ENCODE data around the gene NXPH3. TPM values are rescaled to one million over a fixed set of nuclear protein-coding genes. Genes with fewer than 3 reads are reported as not detected.
"Not testable (repeated sequence)": the region's sequence is repeated elsewhere in the genome, so short reads cannot be mapped to it uniquely, and the experiment has no call there.

NXPH3 gene
- total RNA-seq, 1 experiment from 2014 or later: not detected

GRCh38 chr17:49564638-49565037 lies 11.0 kb upstream of the NXPH3 start:
- Histone ChIP-seq H2AFZ (ENCODE audit: low read length) (no peak overlapping the region), H3K27ac (ENCODE audit: low read length) (no peak overlapping the region), H3K27me3 (ENCODE audit: low read length) (no peaks in the 10 kb centered on the region), H3K9ac (ENCODE audit: low read length) (no peak overlapping the region), H3K36me3 (ENCODE audit: insufficient read depth, low read length) (no peaks in the 10 kb centered on the region), H4K20me1 (ENCODE audit: insufficient read depth, low read depth, low read length) (no peaks in the 10 kb centered on the region), H3K9me2 (replicated peaks; ENCODE audit: insufficient read depth, low read length) (no peaks in the 10 kb centered on the region), H3K9me3 (ENCODE audit: low read length) (no peaks in the 10 kb centered on the region), H3K4me2 (ENCODE audit: low read depth, low read length, poor library complexity, severe bottlenecking) (no peak overlapping the region), H3K4me3 (ENCODE audit: low read length) (no peak overlapping the region), H3K79me2 (ENCODE audit: low read length) (no peaks in the 10 kb centered on the region), H3K4me1 (ENCODE audit: low read length) (peaks cover 9% of the 10 kb centered on the region)
- no peak for DNase-seq

- no peak for DNase-seq
- no peak overlapping the region for H3K9ac ChIP-seq (ENCODE audit: low read length)
Measured at GRCh38 chr17:49565948-49566491, 9.7 kb upstream of the NXPH3 start.

GRCh38 chr17:49566668-49567071 lies 9.0 kb upstream of the NXPH3 start:
- Histone ChIP-seq H3K9me3 (ENCODE audit: low read length) (no peaks in the 10 kb centered on the region), H3K4me1 (ENCODE audit: low read length) (peaks cover 13% of the 10 kb centered on the region), H3K9ac (ENCODE audit: low read length) (no peak overlapping the region), H3K36me3 (ENCODE audit: insufficient read depth, low read length) (no peaks in the 10 kb centered on the region), H3K4me3 (ENCODE audit: low read length) (no peak overlapping the region), H3K27me3 (ENCODE audit: low read length) (no peaks in the 10 kb centered on the region), H4K20me1 (ENCODE audit: insufficient read depth, low read depth, low read length) (no peaks in the 10 kb centered on the region), H3K9me2 (replicated peaks; ENCODE audit: insufficient read depth, low read length) (no peaks in the 10 kb centered on the region), H3K4me2 (ENCODE audit: low read depth, low read length, poor library complexity, severe bottlenecking) (no peak overlapping the region), H2AFZ (ENCODE audit: low read length) (no peak overlapping the region), H3K27ac (ENCODE audit: low read length) (no peak overlapping the region), H3K79me2 (ENCODE audit: low read length) (no peaks in the 10 kb centered on the region)
- no peak for DNase-seq

More at GRCh38 chr17:49565948-49566491, 9.7 kb upstream of the NXPH3 start:
- H4K20me1 ChIP-seq (ENCODE audit: insufficient read depth, low read depth, low read length): no peaks in the 10 kb centered on the region
- no peaks in the 10 kb centered on the region for H3K9me2 ChIP-seq (replicated peaks; ENCODE audit: insufficient read depth, low read length)
- H3K36me3 ChIP-seq (ENCODE audit: insufficient read depth, low read length): no peaks in the 10 kb centered on the region
- no peaks in the 10 kb centered on the region for H3K27me3 ChIP-seq (ENCODE audit: low read length)
- H3K4me2 ChIP-seq (ENCODE audit: low read depth, low read length, poor library complexity, severe bottlenecking): no peak overlapping the region
- H3K79me2 ChIP-seq (ENCODE audit: low read length): no peaks in the 10 kb centered on the region
- H3K4me1 ChIP-seq (ENCODE audit: low read length): peaks cover 13% of the 10 kb centered on the region
- no peak overlapping the region for H3K27ac ChIP-seq (ENCODE audit: low read length)
- no peak overlapping the region for H3K4me3 ChIP-seq (ENCODE audit: low read length)
- no peak overlapping the region for H2AFZ ChIP-seq (ENCODE audit: low read length)
- no peaks in the 10 kb centered on the region for H3K9me3 ChIP-seq (ENCODE audit: low read length)

- Histone ChIP-seq H3K9ac (ENCODE audit: low read length) (no peak overlapping the region), H4K20me1 (ENCODE audit: insufficient read depth, low read depth, low read length) (no peaks in the 10 kb centered on the region), H3K9me3 (ENCODE audit: low read length) (no peaks in the 10 kb centered on the region), H2AFZ (ENCODE audit: low read length) (no peak overlapping the region), H3K9me2 (replicated peaks; ENCODE audit: insufficient read depth, low read length) (no peaks in the 10 kb centered on the region), H3K4me2 (ENCODE audit: low read depth, low read length, poor library complexity, severe bottlenecking) (no peak overlapping the region), H3K4me3 (ENCODE audit: low read length) (no peak overlapping the region), H3K36me3 (ENCODE audit: insufficient read depth, low read length) (no peaks in the 10 kb centered on the region), H3K27me3 (ENCODE audit: low read length) (no peaks in the 10 kb centered on the region), H3K4me1 (ENCODE audit: low read length) (peaks cover 13% of the 10 kb centered on the region), H3K79me2 (ENCODE audit: low read length) (no peaks in the 10 kb centered on the region), H3K27ac (ENCODE audit: low read length) (no peak overlapping the region)
- no peak for DNase-seq
Measured at GRCh38 chr17:49567104-49567521, 8.6 kb upstream of the NXPH3 start.

GRCh38 chr17:49567871-49568694 lies 7.6 kb upstream of the NXPH3 start:
- Histone ChIP-seq H3K79me2 (ENCODE audit: low read length) (no peaks in the 10 kb centered on the region), H3K27ac (ENCODE audit: low read length) (no peak overlapping the region), H3K4me1 (ENCODE audit: low read length) (peaks cover 13% of the 10 kb centered on the region), H3K4me2 (ENCODE audit: low read depth, low read length, poor library complexity, severe bottlenecking) (peak overlapping the region; percentile 63), H3K9ac (ENCODE audit: low read length) (peak overlapping the region; percentile 50), H3K36me3 (ENCODE audit: insufficient read depth, low read length) (no peaks in the 10 kb centered on the region), H2AFZ (ENCODE audit: low read length) (peak overlapping the region; percentile 69), H4K20me1 (ENCODE audit: insufficient read depth, low read depth, low read length) (no peaks in the 10 kb centered on the region), H3K4me3 (ENCODE audit: low read length) (peak overlapping the region; percentile 59; the same call in 1 of the 2 replicates), H3K9me3 (ENCODE audit: low read length) (no peaks in the 10 kb centered on the region), H3K27me3 (ENCODE audit: low read length) (no peaks in the 10 kb centered on the region), H3K9me2 (replicated peaks; ENCODE audit: insufficient read depth, low read length) (no peaks in the 10 kb centered on the region)
- peak; percentile 91 for DNase-seq

- not testable (repeated sequence) for H3K9ac ChIP-seq (ENCODE audit: low read length); H3K36me3 ChIP-seq (ENCODE audit: insufficient read depth, low read length); H3K9me3 ChIP-seq (ENCODE audit: low read length); H3K27me3 ChIP-seq (ENCODE audit: low read length); H4K20me1 ChIP-seq (ENCODE audit: insufficient read depth, low read depth, low read length); H3K79me2 ChIP-seq (ENCODE audit: low read length); DNase-seq; H3K4me2 ChIP-seq (ENCODE audit: low read depth, low read length, poor library complexity, severe bottlenecking); H2AFZ ChIP-seq (ENCODE audit: low read length); H3K9me2 ChIP-seq (replicated peaks; ENCODE audit: insufficient read depth, low read length); H3K4me3 ChIP-seq (ENCODE audit: low read length); H3K27ac ChIP-seq (ENCODE audit: low read length)
- peaks cover 13% of the 10 kb centered on the region for H3K4me1 ChIP-seq (ENCODE audit: low read length)
Measured at GRCh38 chr17:49568695-49569047, 7.0 kb upstream of the NXPH3 start.

GRCh38 chr17:49570540-49571242 lies 5.0 kb upstream of the NXPH3 start:
- DNase-seq: no peak

GRCh38 chr17:49571283-49571682 lies 4.4 kb upstream of the NXPH3 start:
- Histone ChIP-seq H3K9me2 (replicated peaks; ENCODE audit: insufficient read depth, low read length) (no peaks in the 10 kb centered on the region), H3K4me2 (ENCODE audit: low read depth, low read length, poor library complexity, severe bottlenecking) (no peak overlapping the region), H2AFZ (ENCODE audit: low read length) (no peak overlapping the region), H3K4me1 (ENCODE audit: low read length) (peaks cover 9% of the 10 kb centered on the region), H3K4me3 (ENCODE audit: low read length) (no peak overlapping the region), H3K9me3 (ENCODE audit: low read length) (no peaks in the 10 kb centered on the region), H3K9ac (ENCODE audit: low read length) (no peak overlapping the region), H3K36me3 (ENCODE audit: insufficient read depth, low read length) (no peaks in the 10 kb centered on the region), H3K27me3 (ENCODE audit: low read length) (no peaks in the 10 kb centered on the region), H4K20me1 (ENCODE audit: insufficient read depth, low read depth, low read length) (no peaks in the 10 kb centered on the region), H3K27ac (ENCODE audit: low read length) (no peak overlapping the region), H3K79me2 (ENCODE audit: low read length) (no peaks in the 10 kb centered on the region)
- DNase-seq: no peak

More at GRCh38 chr17:49570540-49571242, 5.0 kb upstream of the NXPH3 start:
- Histone ChIP-seq H3K4me3 (ENCODE audit: low read length) (peak overlapping the region; percentile 84; the same call in 1 of the 2 replicates), H3K9me2 (replicated peaks; ENCODE audit: insufficient read depth, low read length) (no peaks in the 10 kb centered on the region), H2AFZ (ENCODE audit: low read length) (peak overlapping the region; percentile 100; the same call in 1 of the 2 replicates), H3K9ac (ENCODE audit: low read length) (peak overlapping the region; percentile 40; the same call in 1 of the 2 replicates), H3K27me3 (ENCODE audit: low read length) (no peaks in the 10 kb centered on the region), H3K9me3 (ENCODE audit: low read length) (no peaks in the 10 kb centered on the region), H3K4me1 (ENCODE audit: low read length) (peaks cover 13% of the 10 kb centered on the region), H3K4me2 (ENCODE audit: low read depth, low read length, poor library complexity, severe bottlenecking) (peak overlapping the region; percentile 81), H3K36me3 (ENCODE audit: insufficient read depth, low read length) (no peaks in the 10 kb centered on the region), H4K20me1 (ENCODE audit: insufficient read depth, low read depth, low read length) (no peaks in the 10 kb centered on the region), H3K27ac (ENCODE audit: low read length) (no peak overlapping the region), H3K79me2 (ENCODE audit: low read length) (no peaks in the 10 kb centered on the region)

Measured in Karpas-422 (cell line).